GM23338 (cell line): ENCODE data around the gene NUTM1. TPM values are rescaled to one million over a fixed set of nuclear protein-coding genes. Genes with fewer than 3 reads are reported as not detected.
"Not testable (repeated sequence)": the region's sequence is repeated elsewhere in the genome, so short reads cannot be mapped to it uniquely, and the experiment has no call there.

Experiments
- ATAC-seq: fragments of 200-7000 bp; cut with Tn5 transposase; 3 replicates; pipeline ENCODE4 v1.9.1; 2020
- DNase-seq: peaks from one replicate; pipeline ENCODE4 v3.0.0-alpha.2; 2015; ENCODE audit warnings: low spot score
- H2AFZ ChIP-seq: fragments of 200-600 bp; sonication (generic); 2 replicates; pipeline ENCODE4 v1.8.0; 2016; ENCODE audit warnings: antibody characterized with exemption, mild to moderate bottlenecking, moderate library complexity
- H3F3A ChIP-seq: fragments of 200-600 bp; sonication (generic); replicated peaks from 2 replicates; pipeline ENCODE4 v1.8.0; 2017; ENCODE audit warnings: antibody characterized with exemption, mixed run types, low read depth
- H3K27ac ChIP-seq: fragments of 200-600 bp; sonication (generic); 2 replicates; pipeline ENCODE4 v1.6.1; 2016; ENCODE audit warnings: low read depth
- H3K27me3 ChIP-seq: fragments of 200-600 bp; sonication (generic); 2 replicates; pipeline ENCODE4 v1.8.0; 2016; ENCODE audit warnings: mild to moderate bottlenecking, mixed run types, moderate library complexity; ENCODE audit not compliant: insufficient read depth
- H3K36me3 ChIP-seq: fragments of 200-600 bp; sonication (generic); 2 replicates; pipeline ENCODE4 v1.8.0; 2016; ENCODE audit warnings: mild to moderate bottlenecking; ENCODE audit not compliant: insufficient read depth
- H3K4me1 ChIP-seq: fragments of 200-600 bp; sonication (generic); 2 replicates; pipeline ENCODE4 v1.8.0; 2016; ENCODE audit warnings: mild to moderate bottlenecking, moderate library complexity; ENCODE audit not compliant: insufficient read depth
- H3K4me2 ChIP-seq: fragments of 200-600 bp; sonication (generic); 2 replicates; pipeline ENCODE4 v1.7.1; 2017; ENCODE audit warnings: mixed run types
- H3K4me3 ChIP-seq: fragments of 200-600 bp; sonication (generic); 2 replicates; pipeline ENCODE4 v1.6.1; 2016; ENCODE audit warnings: mixed run types
- H3K79me2 ChIP-seq: fragments of 200-600 bp; sonication (generic); replicated peaks from 2 replicates; pipeline ENCODE4 v1.8.0; 2017; ENCODE audit warnings: mild to moderate bottlenecking; ENCODE audit not compliant: insufficient read depth
- H3K9me2 ChIP-seq: fragments of 200-600 bp; sonication (generic); 2 replicates; pipeline ENCODE4 v1.8.0; 2017; ENCODE audit not compliant: insufficient read depth
- H4K20me1 ChIP-seq: fragments of 200-600 bp; sonication (generic); replicated peaks from 2 replicates; pipeline ENCODE4 v1.8.0; 2017; ENCODE audit warnings: mild to moderate bottlenecking; ENCODE audit not compliant: insufficient read depth
- H3K27ac Mint-ChIP-seq: 2 replicates; pipeline ENCODE4 v1.8.0; 2020; ENCODE audit warnings: inconsistent platforms, mild to moderate bottlenecking, moderate library complexity, mixed read lengths
- H3K27me3 Mint-ChIP-seq: 3 replicates; pipeline ENCODE4 v1.8.0; 2022; ENCODE audit warnings: low read depth, mild to moderate bottlenecking, moderate library complexity, mixed read lengths, inconsistent platforms; ENCODE audit not compliant: insufficient read depth, poor library complexity
- H3K36me3 Mint-ChIP-seq: 3 replicates; pipeline ENCODE4 v1.8.0; 2021; ENCODE audit warnings: low read depth, mild to moderate bottlenecking, inconsistent platforms, moderate library complexity, mixed read lengths
- H3K4me1 Mint-ChIP-seq: 3 replicates; pipeline ENCODE4 v1.8.0; 2020; ENCODE audit warnings: mild to moderate bottlenecking, inconsistent platforms, mixed read lengths
- H3K4me3 Mint-ChIP-seq: 3 replicates; pipeline ENCODE4 v1.8.0; 2021; ENCODE audit warnings: moderate library complexity, mild to moderate bottlenecking, inconsistent platforms, mixed read lengths
- H3K9me3 Mint-ChIP-seq: 3 replicates; pipeline ENCODE4 v1.8.0; 2020; ENCODE audit warnings: moderate library complexity, mild to moderate bottlenecking, inconsistent platforms, mixed read lengths
- ETS1 ChIP-seq: IDR thresholded peaks from 2 replicates; pipeline ENCODE4 v1.6.1; 2016; ENCODE audit warnings: antibody characterized with exemption
- EZH2 ChIP-seq: fragments of 200-600 bp; sonication (generic); IDR thresholded peaks from one replicate; pipeline ENCODE4 v1.8.0; 2017; ENCODE audit warnings: antibody characterized with exemption, mild to moderate bottlenecking, low read depth; ENCODE audit not compliant: unreplicated experiment
- EZH2phosphoT487 ChIP-seq: fragments of 200-600 bp; sonication (generic); IDR thresholded peaks from one replicate; pipeline ENCODE4 v1.8.1; 2018; ENCODE audit warnings: antibody characterized with exemption; ENCODE audit not compliant: unreplicated experiment
- JUNB ChIP-seq: IDR thresholded peaks from one replicate; pipeline ENCODE4 v1.6.1; 2016; ENCODE audit warnings: antibody characterized with exemption; ENCODE audit not compliant: unreplicated experiment
- NANOG ChIP-seq: IDR thresholded peaks from 2 replicates; pipeline ENCODE4 v1.6.1; 2016; ENCODE audit warnings: antibody characterized with exemption, borderline replicate concordance
- POLR2AphosphoS5 ChIP-seq: IDR thresholded peaks from 2 replicates; pipeline ENCODE4 v1.6.1; 2016; ENCODE audit warnings: antibody characterized with exemption, low read depth
- REST ChIP-seq: IDR thresholded peaks from one replicate; pipeline ENCODE4 v1.6.1; 2018; ENCODE audit warnings: antibody characterized with exemption; ENCODE audit not compliant: unreplicated experiment
- ZNF114 ChIP-seq: fragments of 250-450 bp; sonication (Bioruptor Pico); IDR thresholded peaks from 2 replicates; pipeline ENCODE4 v1.5.0; 2020; ENCODE audit warnings: mild to moderate bottlenecking, moderate library complexity
- ZNF331 ChIP-seq: fragments of 250-450 bp; sonication (Bioruptor Pico); IDR thresholded peaks from 2 replicates; pipeline ENCODE4 v1.5.0; 2020; ENCODE audit warnings: low read depth, mild to moderate bottlenecking, moderate library complexity
- ZNF462 ChIP-seq: fragments of 250-450 bp; sonication (Bioruptor Pico); IDR thresholded peaks from 2 replicates; pipeline ENCODE4 v1.5.0; 2020; ENCODE audit warnings: mild to moderate bottlenecking, moderate library complexity
- polyA plus RNA-seq: library from polyadenylated mRNA; unstranded; fragments of >200 nt; fragmentation: Nextera tagmentation; extraction: Ambion mirVana; gene quantifications from 2 replicates; pipeline ENCODE4 v1.2.1, GENCODE V29; 2016
- total RNA-seq: library from RNA; depleted of rRNA; stranded (reverse); fragments of >200 nt; shearing (Covaris generic); gene quantifications from 2 replicates; pipeline ENCODE4 v1.2.3, GENCODE V29; 2014

Gene NUTM1
- total and polyA plus RNA-seq, 2 experiments from 2014 or later = 0.16 to 1.2 TPM

GRCh38 chr15:34374816-34375215 lies 31.7 kb downstream of the NUTM1 start:
- TF ChIP-seq EZH2phosphoT487 (no peak), ZNF114 (no peak), REST (no peak), EZH2 (no peak), NANOG (no peak), POLR2AphosphoS5 (no peak), ZNF462 (CRISPR knock-in tag) (no peak), ETS1 (no peak), JUNB (no peak), ZNF331 (CRISPR knock-in tag) (no peak)
- no peak overlapping the region for H2AFZ ChIP-seq
- H3K79me2 ChIP-seq = no peaks in the 10 kb centered on the region
- H3K4me2 ChIP-seq = no peak overlapping the region
- no peak overlapping the region for H3K4me3 ChIP-seq
- no peaks in the 10 kb centered on the region for H3F3A ChIP-seq
- Mint-ChIP-seq H3K4me3 (no peak overlapping the region), H3K4me1 (peaks cover 12% of the 10 kb centered on the region; the same call in 2 of the 3 replicates), H3K9me3 (peaks cover 28% of the 10 kb centered on the region; the same call in 2 of the 3 replicates), H3K36me3 (peaks cover 21% of the 10 kb centered on the region), H3K27ac (no peak overlapping the region), H3K27me3 (no peaks in the 10 kb centered on the region)
- H3K27me3 ChIP-seq = no peaks in the 10 kb centered on the region
- H3K36me3 ChIP-seq = no peaks in the 10 kb centered on the region
- no peak overlapping the region for H3K27ac ChIP-seq
- H3K9me2 ChIP-seq = peaks cover 14% of the 10 kb centered on the region; the same call in 1 of the 2 replicates
- no peaks in the 10 kb centered on the region for H4K20me1 ChIP-seq
- no peaks in the 10 kb centered on the region for H3K4me1 ChIP-seq
- DNase-seq (no peak), ATAC-seq (no peak)

- not testable (repeated sequence) for H3K79me2 ChIP-seq, H3F3A ChIP-seq, DNase-seq, H3K4me3 ChIP-seq, H3K36me3 ChIP-seq, H3K27me3 Mint-ChIP-seq, H3K4me2 ChIP-seq, H3K4me1 ChIP-seq, H3K4me3 Mint-ChIP-seq, H3K27me3 ChIP-seq, H3K27ac ChIP-seq, ATAC-seq, H2AFZ ChIP-seq, H3K27ac Mint-ChIP-seq, H4K20me1 ChIP-seq
- peaks cover 14% of the 10 kb centered on the region; the same call in 1 of the 2 replicates for H3K9me2 ChIP-seq
- H3K36me3 Mint-ChIP-seq = peaks cover 21% of the 10 kb centered on the region
- peaks cover 28% of the 10 kb centered on the region; the same call in 2 of the 3 replicates for H3K9me3 Mint-ChIP-seq
- H3K4me1 Mint-ChIP-seq = peaks cover 12% of the 10 kb centered on the region; the same call in 2 of the 3 replicates
These were observed 32.4 kb downstream of the NUTM1 start for GRCh38 chr15:34375541-34375940.
